RWPE1 (cell line): ENCODE results near the gene WDR86.

ENCODE experiments used
- CTCF ChIA-PET: fragments of 350-600 bp; sonication (Branson Sonifier 250); formaldehyde crosslinking; extraction: SDS; loops from one replicate; lab custom pipeline; 2021; lab: Yijun Ruan, JAX
- POLR2A ChIA-PET: fragments of 400-600 bp; formaldehyde crosslinking; extraction: SDS; loops from one replicate; lab custom pipeline; 2020; ENCODE audit warnings: antibody characterized with exemption; ENCODE audit not compliant: low non-redundant PET; lab: Yijun Ruan, JAX
- DNase-seq: peaks from one replicate; pipeline ENCODE4 v3.0.0; 2012; ENCODE audit warnings: low spot score
- H3K27ac ChIP-seq: fragments of 450-650 bp; 2 replicates; pipeline ENCODE4 v1.5.1; 2017
- TF ChIP-seq, protein P1 (sequence below): fragments of 450-650 bp; conservative IDR thresholded peaks from 2 replicates; pipeline ENCODE4 v1.5.1; 2017; ENCODE audit warnings: low read depth, mild to moderate bottlenecking

Gene WDR86

DNA sequence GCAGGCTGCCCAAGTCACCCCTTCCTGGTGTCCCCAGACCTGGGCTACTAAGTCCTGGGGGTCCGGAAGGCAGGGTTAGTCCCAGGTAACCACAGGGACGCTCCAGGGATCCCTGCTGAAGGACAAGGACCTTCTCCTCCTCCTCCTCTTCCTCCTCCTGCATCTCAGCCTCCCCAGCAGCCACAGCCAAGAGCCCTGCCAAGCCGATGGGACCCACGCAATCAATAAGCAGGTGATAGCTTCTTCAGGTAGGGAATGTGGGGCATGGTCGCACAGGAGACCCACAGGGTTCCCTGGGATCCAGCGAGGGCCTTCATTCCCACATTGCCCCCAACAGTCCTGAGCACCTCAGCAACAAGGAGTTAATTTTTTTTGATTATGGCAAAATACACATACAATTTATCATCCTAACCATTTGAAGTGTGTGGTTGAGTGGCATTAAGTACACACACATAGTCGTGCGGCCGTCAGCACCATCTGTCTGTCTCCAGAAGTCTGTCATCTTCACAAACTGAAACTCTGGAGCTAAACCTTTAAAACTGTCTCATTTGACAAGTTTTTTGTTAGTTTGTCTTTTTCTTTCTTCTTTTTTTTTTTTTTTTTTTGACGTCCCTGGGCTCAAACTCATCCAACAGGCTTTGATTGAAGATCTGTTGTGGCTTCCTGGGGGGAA, 18.0 kb upstream of the WDR86 start:
- CTCF ChIA-PET, result no interaction called here

DNA sequence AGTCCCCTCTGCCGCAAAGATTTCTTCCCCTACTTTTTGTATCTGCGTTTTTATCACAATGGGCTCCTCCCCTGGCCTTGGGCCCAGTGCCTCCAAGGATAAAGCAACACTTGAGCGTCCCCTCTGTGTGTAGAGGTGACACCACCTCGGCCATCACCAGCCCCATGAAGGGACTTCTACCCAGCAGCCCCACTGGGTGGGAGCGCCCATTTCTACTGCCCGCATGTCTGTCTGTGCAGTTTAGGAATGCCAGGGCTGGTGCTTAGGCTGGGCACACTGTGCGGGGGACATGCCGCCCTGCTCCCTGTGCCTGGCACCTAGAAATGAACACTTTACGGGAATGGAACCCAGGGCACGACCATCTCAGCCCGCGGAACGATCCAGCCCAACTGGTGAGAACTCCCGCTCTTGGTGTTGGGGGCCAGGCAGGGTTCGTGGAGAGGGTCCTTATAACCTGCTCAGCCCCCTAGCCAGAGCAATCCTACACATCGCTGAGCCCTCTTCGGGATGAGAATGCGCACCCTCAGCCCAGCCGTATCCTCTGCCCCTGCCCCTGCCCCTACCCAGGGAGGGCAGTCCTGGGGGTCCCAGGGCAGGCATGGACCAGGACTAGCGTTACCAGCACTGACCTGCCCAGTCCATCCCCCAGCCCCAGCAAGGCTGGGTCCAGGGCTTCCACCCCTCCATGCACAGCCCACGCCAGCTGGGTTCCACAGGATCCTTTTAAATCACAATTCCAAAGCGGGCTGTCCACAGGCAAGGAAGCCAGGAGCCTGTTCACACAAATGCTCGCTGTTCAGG, 17.3 kb upstream of the WDR86 start:
- DNase-seq, result no peak
- ChIA-PET CTCF (no interaction called here), POLR2A (no interaction called here)
- peak overlapping the region; percentile 49 for H3K27ac ChIP-seq
- TF ChIP-seq, protein P1, sequence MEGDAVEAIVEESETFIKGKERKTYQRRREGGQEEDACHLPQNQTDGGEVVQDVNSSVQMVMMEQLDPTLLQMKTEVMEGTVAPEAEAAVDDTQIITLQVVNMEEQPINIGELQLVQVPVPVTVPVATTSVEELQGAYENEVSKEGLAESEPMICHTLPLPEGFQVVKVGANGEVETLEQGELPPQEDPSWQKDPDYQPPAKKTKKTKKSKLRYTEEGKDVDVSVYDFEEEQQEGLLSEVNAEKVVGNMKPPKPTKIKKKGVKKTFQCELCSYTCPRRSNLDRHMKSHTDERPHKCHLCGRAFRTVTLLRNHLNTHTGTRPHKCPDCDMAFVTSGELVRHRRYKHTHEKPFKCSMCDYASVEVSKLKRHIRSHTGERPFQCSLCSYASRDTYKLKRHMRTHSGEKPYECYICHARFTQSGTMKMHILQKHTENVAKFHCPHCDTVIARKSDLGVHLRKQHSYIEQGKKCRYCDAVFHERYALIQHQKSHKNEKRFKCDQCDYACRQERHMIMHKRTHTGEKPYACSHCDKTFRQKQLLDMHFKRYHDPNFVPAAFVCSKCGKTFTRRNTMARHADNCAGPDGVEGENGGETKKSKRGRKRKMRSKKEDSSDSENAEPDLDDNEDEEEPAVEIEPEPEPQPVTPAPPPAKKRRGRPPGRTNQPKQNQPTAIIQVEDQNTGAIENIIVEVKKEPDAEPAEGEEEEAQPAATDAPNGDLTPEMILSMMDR, result no peak

More for the DNA sequence above, 18.0 kb upstream of the WDR86 start:
- H3K27ac ChIP-seq, result no peak overlapping the region
- TF ChIP-seq, protein P1, result no peak
- DNase-seq, result no peak
- POLR2A ChIA-PET, result no interaction called here

DNA sequence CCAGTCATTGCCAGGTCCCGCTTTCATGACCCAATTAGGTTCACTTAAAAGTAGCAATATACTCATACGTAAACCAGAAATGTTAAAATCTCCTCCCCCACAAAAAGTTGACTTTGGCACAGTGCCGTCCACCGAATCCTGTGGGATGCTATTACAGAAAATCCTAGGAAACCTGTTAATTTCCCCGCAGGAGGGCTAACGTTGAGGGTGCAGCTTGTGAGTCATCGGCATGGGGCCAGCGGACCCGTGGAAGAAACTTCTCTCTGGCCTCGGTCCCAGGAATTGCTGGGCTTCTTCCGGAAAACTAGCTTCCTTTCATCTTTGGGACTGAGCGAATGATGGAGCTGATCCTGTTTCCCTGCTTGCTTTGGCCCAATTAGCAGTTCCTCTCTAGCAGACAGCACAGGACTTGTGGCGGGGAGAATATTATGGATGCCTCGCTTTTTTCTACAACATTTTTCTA, 16.6 kb upstream of the WDR86 start:
- DNase-seq, result peak; percentile 64
- ChIA-PET POLR2A (no interaction called here), CTCF (no interaction called here)
- TF ChIP-seq, protein P1, result no peak
- peak overlapping the region; percentile 49 for H3K27ac ChIP-seq

DNA sequence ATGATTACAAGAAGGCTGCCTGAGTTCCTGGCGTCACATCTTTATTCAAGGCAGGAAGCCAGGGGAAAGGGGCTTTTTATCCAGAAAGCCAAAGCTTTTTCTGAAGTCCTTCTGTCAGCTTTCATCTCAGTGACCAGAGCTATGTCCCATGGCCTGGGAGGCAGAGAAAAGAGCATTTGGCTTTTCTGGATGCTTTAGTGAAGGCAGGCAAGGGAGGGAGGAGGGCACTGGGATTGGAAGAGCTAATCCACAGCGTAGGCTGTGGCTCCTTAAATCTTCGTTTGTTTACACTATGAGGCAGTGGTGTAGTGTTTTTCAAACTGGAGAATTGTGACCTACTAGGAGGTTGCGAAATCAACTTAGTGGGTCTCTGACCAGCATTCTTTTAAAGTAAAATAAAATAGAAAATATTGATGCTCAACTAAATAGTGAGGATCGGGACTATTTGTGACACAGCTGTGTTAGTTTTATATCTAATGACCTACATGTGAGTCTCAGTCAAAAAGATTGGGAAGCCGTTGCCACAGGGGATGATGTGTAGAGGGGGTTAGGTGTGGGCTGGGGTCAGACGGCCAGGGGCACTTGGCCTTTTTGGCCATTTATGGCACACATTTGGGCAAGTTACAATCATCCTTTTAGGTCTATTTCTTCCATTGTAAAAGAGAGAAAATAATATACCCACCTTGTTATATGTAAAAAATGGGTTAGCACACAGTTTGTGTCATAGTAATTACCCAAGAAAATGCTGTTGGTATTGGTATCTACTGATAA, 16.0 kb upstream of the WDR86 start:
- CTCF ChIA-PET, result no interaction called here
- H3K27ac ChIP-seq, result peak overlapping the region; percentile 49; the same call in 1 of the 2 replicates
- TF ChIP-seq, protein P1, result no peak
- no peak for DNase-seq
- POLR2A ChIA-PET, result no interaction called here

DNA sequence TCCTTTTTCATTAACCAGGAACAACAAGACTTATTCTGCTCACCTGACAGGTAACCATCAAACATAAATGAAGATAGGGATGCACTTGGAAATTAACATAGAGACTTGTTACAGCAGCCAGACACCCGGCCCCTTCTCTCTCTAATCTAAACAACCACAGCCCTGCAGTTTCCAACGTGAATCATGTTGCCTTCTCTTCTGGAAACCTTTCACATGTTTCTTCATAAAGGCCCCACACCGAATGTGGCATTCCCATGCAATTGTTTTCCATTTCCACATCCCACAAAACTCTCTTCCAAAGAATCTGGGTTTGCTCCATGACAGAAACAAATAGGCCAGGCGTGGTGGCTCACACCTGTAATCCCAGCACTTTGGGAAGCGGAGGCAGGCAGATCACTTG, 15.0 kb upstream of the WDR86 start:
- DNase-seq, result no peak
- TF ChIP-seq, protein P1, result no peak
- ChIA-PET CTCF (no interaction called here), POLR2A (no interaction called here)
- no peak overlapping the region for H3K27ac ChIP-seq

DNA sequence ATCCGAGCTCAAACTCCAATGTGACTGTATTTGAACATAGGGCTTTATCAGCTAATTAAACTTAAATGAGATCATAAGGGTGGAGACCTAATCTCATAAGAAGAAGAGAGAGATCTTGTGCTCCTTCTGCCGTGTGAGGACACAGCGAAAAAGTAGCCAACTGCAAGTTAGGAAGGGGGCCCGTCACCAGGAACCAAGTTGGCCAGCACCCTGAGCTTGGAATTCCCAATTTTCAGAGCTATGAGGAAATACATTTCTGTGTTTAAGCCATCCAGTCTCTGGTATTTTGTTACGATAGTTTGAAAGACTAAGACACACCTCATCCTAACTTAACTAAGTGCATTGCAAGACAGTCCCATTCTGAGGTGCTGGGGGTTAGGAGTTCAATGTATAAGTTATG, 14.1 kb upstream of the WDR86 start:
- no peak overlapping the region for H3K27ac ChIP-seq
- TF ChIP-seq, protein P1, result no peak
- DNase-seq, result no peak
- POLR2A ChIA-PET, result no interaction called here
- CTCF ChIA-PET, result no interaction called here
